BJ (cell line): ENCODE measurements around the gene HMCN2. TPM values are rescaled to one million over a fixed set of nuclear protein-coding genes. Genes with fewer than 3 reads are reported as not detected.

ENCODE experiments used
- CTCF ChIA-PET: fragments of 350-600 bp; formaldehyde crosslinking; extraction: SDS; loops from one replicate; lab custom pipeline; 2021; ENCODE audit warnings: antibody characterized with exemption, inconsistent platforms; lab: Yijun Ruan, JAX
- POLR2A ChIA-PET: fragments of 300-600 bp; sonication (Branson Sonifier 250); formaldehyde crosslinking; extraction: SDS; loops from one replicate; lab custom pipeline; 2021; ENCODE audit warnings: antibody characterized with exemption; lab: Charles Lee
- DNase-seq: peaks from one replicate; pipeline ENCODE4 v3.0.0-alpha.2; 2011; ENCODE audit warnings: low read depth
- H3K27me3 ChIP-seq: 2 replicates; pipeline ENCODE4 v1.6.0; 2011; ENCODE audit warnings: low read length; ENCODE audit not compliant: control insufficient read depth, insufficient read depth
- H3K36me3 ChIP-seq: 2 replicates; pipeline ENCODE4 v1.5.1; 2011; ENCODE audit warnings: low read length; ENCODE audit not compliant: control insufficient read depth, insufficient read depth
- H3K4me3 ChIP-seq: 2 replicates; pipeline ENCODE4 v1.5.1; 2011; ENCODE audit warnings: low read depth, mild to moderate bottlenecking, control low read depth, low read length
- polyA plus RNA-seq: library from polyadenylated mRNA; depleted of rRNA; stranded (reverse); fragments of >200 nt; gene quantifications from 2 replicates; pipeline ENCODE4 v1.2.3, GENCODE V29; 2011
- TF ChIP-seq, protein P1 (sequence below): IDR thresholded peaks from 2 replicates; pipeline ENCODE4 v1.5.1; 2011; ENCODE audit warnings: low read depth, mild to moderate bottlenecking, control low read depth, inconsistent platforms, low read length, moderate library complexity; ENCODE audit not compliant: insufficient read depth

Gene HMCN2
- polyA plus RNA-seq, 1 experiment = not detected

- H3K27me3 ChIP-seq = peaks cover 18% of the 10 kb centered on the region
- ChIA-PET POLR2A (no interaction called here), CTCF (interaction anchor here (0.6 kb wide), 1 partner anchor 18 kb away, joined by 3 read pairs; no protein-coding TSS in a partner anchor)
- TF ChIP-seq, protein P1, sequence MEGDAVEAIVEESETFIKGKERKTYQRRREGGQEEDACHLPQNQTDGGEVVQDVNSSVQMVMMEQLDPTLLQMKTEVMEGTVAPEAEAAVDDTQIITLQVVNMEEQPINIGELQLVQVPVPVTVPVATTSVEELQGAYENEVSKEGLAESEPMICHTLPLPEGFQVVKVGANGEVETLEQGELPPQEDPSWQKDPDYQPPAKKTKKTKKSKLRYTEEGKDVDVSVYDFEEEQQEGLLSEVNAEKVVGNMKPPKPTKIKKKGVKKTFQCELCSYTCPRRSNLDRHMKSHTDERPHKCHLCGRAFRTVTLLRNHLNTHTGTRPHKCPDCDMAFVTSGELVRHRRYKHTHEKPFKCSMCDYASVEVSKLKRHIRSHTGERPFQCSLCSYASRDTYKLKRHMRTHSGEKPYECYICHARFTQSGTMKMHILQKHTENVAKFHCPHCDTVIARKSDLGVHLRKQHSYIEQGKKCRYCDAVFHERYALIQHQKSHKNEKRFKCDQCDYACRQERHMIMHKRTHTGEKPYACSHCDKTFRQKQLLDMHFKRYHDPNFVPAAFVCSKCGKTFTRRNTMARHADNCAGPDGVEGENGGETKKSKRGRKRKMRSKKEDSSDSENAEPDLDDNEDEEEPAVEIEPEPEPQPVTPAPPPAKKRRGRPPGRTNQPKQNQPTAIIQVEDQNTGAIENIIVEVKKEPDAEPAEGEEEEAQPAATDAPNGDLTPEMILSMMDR = no peak
- DNase-seq = no peak
- no peaks in the 10 kb centered on the region for H3K36me3 ChIP-seq
- H3K4me3 ChIP-seq = no peak overlapping the region
Observed at GRCh38 chr9:130319300-130319699, 53.7 kb downstream of the HMCN2 start.

GRCh38 chr9:130319944-130320712 is 54.6 kb downstream of the HMCN2 start:
- ChIA-PET POLR2A (no interaction called here), CTCF (no interaction called here)
- no peak for DNase-seq
- TF ChIP-seq, protein P1 = no peak
- Histone ChIP-seq H3K36me3 (no peaks in the 10 kb centered on the region), H3K27me3 (peaks cover 18% of the 10 kb centered on the region), H3K4me3 (no peak overlapping the region)

- CTCF ChIA-PET = no interaction called here
- POLR2A ChIA-PET = no interaction called here
- TF ChIP-seq, protein P1 = no peak
- Histone ChIP-seq H3K27me3 (peaks cover 21% of the 10 kb centered on the region), H3K4me3 (no peak overlapping the region), H3K36me3 (no peaks in the 10 kb centered on the region)
- DNase-seq = no peak
Observed at GRCh38 chr9:130320723-130321481, 55.3 kb downstream of the HMCN2 start.

GRCh38 chr9:130321539-130321938 is 56.0 kb downstream of the HMCN2 start:
- TF ChIP-seq, protein P1 = no peak
- ChIA-PET POLR2A (no interaction called here), CTCF (no interaction called here)
- no peak for DNase-seq
- peaks cover 24% of the 10 kb centered on the region for H3K27me3 ChIP-seq
- no peak overlapping the region for H3K4me3 ChIP-seq
- H3K36me3 ChIP-seq = no peaks in the 10 kb centered on the region

GRCh38 chr9:130323051-130323745 is 57.6 kb downstream of the HMCN2 start:
- CTCF ChIA-PET = interaction anchor here (0.8 kb wide), 1 partner anchor 20 kb away, joined by 5 read pairs; no protein-coding TSS in a partner anchor
- Histone ChIP-seq H3K4me3 (no peak overlapping the region), H3K27me3 (peaks cover 34% of the 10 kb centered on the region), H3K36me3 (no peaks in the 10 kb centered on the region)
- TF ChIP-seq, protein P1 = no peak
- POLR2A ChIA-PET = no interaction called here
- DNase-seq = no peak
